Measurements from ENCODE around the gene MREG.
A peak's percentile ranks its signal among the peaks of the same experiment; 100 is the strongest.

Gene MREG

DNA sequence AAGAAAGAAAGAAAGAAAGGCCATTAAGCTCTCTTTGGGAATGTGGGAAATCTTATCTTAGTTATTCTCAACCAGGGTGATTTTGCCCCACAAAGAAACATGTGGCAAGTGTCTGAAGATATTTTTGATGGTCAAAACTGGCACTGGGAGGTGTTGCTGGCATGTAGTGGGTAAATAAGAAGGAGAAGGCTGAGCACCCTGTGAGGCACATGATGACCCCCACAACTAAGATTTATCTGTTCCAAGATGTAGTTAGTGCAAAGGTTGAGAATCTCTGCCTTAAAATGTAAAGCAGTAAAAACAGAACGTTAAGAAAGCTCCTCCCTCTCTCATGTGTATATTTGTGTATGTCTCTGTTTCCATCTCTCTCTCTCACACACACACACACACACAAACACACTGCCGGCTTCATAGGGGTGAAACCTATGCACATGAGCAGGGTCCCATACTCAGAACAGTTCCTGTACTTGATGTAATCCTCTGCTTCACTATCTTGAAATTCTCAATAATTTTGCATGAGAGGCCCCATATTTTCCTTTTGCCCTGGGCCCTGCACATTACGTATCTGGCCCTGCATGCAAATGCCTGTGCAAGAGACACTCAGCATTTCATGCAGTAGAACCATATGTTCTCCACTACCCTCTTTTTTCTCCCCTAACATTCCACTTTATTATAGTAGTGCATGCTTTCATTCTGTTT lies 94.3 kb downstream of the MREG start:
- H3K4me3 ChIP-seq (ENCODE audit: low read depth, low read length): no peak overlapping the region
- H3K27ac ChIP-seq (ENCODE audit: extremely low read depth, low read depth, low read length): no peak overlapping the region
- H3K4me1 ChIP-seq (ENCODE audit: control insufficient read depth, insufficient read depth, low read length): no peaks in the 10 kb centered on the region
- TF ChIP-seq GLI4 (tag by site-specific recombination; IDR thresholded peaks at IDR 0.05): no peak
- TF ChIP-seq GFI1B (tag by site-specific recombination; IDR thresholded peaks at IDR 0.05): no peak
- TF ChIP-seq TCF7L2 (IDR thresholded peaks at IDR 0.05; ENCODE audit: borderline replicate concordance, low read depth, low read length): no peak
- ChIA-PET POLR2A (no interaction called here), CTCF (interaction anchor here (0.5 to 2.7 kb wide), 20 partner anchors 10 to 584 kb away, joined by 3 to 8 read pairs (median 4); no protein-coding TSS in a partner anchor)
- no peaks in the 10 kb centered on the region for H3K36me3 ChIP-seq (ENCODE audit: control insufficient read depth in 2 of 2, insufficient read depth in 1 of 2, low read length in 2 of 2)
- H3K9me3 ChIP-seq (ENCODE audit: control insufficient read depth, insufficient read depth, low read depth, low read length): no peaks in the 10 kb centered on the region

DNA sequence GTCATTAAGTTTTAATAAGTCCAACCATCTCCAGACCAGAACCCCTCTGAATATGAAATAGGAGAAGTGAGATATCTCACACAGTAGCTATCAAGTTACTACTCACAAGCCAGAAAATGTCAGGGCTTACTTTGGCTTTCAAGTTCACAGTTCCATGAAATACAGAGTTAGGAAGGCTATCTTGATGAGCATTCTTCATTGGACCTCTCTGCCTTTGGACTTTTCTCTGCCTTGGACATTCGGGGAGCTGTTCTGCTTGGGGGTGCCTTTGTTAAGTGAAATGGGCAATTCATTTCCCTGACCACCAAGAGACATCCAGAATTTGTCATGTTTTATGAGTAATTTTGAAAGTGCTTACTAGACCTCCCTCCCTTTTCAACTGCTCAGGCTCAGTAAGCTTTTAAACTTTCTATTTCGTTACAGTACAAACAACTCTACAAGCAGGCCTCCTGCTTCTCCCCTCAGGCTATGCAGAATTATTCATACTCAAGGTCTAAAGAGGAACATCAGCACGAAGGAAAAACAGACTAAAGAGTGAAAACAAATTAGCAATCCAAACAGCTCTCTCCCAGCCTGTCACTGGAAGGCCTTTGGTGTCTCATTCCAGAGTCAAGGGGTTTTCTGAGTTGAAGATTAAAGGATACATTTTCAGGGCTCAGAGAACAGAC lies 95.3 kb downstream of the MREG start:
- Histone ChIP-seq H3K27ac (ENCODE audit: extremely low read depth, low read depth, low read length) (peak overlapping the region; percentile 61), H3K4me3 (ENCODE audit: low read depth, low read length) (no peak overlapping the region), H3K36me3 (ENCODE audit: control insufficient read depth in 2 of 2, insufficient read depth in 1 of 2, low read length in 2 of 2) (no peaks in the 10 kb centered on the region), H3K4me1 (ENCODE audit: control insufficient read depth, insufficient read depth, low read length) (no peaks in the 10 kb centered on the region), H3K9me3 (ENCODE audit: control insufficient read depth, insufficient read depth, low read depth, low read length) (no peaks in the 10 kb centered on the region)
- ChIA-PET POLR2A (interaction anchor here (0.8 kb wide), 1 partner anchor 299 kb away, joined by 3 read pairs; no protein-coding TSS in a partner anchor), CTCF (interaction anchor here (0.5 to 1.7 kb wide), 10 partner anchors 11 to 498 kb away, joined by 3 to 6 read pairs (median 3); no protein-coding TSS in a partner anchor)
- TF ChIP-seq ZNF10 (tag by site-specific recombination; IDR thresholded peaks at IDR 0.05) (0 out of 2 replicates have a peak, but pooled peaks have one; percentile 18), ZSCAN16 (tag by site-specific recombination; IDR thresholded peaks at IDR 0.05) (peak; percentile 83), ZNF792 (tag by site-specific recombination; IDR thresholded peaks at IDR 0.05) (no peak), WT1 (tag by site-specific recombination; IDR thresholded peaks at IDR 0.05) (peak; percentile 87), ZNF169 (tag by site-specific recombination; IDR thresholded peaks at IDR 0.05) (no peak), ZNF629 (tag by site-specific recombination; IDR thresholded peaks at IDR 0.05) (no peak), GLIS1 (tag by site-specific recombination; IDR thresholded peaks at IDR 0.05) (peak; percentile 62), ZBTB20 (tag by site-specific recombination; IDR thresholded peaks at IDR 0.05) (peak; percentile 35; the same call in 1 of the 2 replicates), ZNF223 (tag by site-specific recombination; IDR thresholded peaks at IDR 0.05) (no peak), TRIM28 (IDR thresholded peaks at IDR 0.05; ENCODE audit: borderline replicate concordance, low read length) (0 out of 2 replicates have a peak, but pooled peaks have one; percentile 39), FEZF1 (tag by site-specific recombination; IDR thresholded peaks at IDR 0.05) (peak; percentile 87)
- TF ChIP-seq, protein P1, sequence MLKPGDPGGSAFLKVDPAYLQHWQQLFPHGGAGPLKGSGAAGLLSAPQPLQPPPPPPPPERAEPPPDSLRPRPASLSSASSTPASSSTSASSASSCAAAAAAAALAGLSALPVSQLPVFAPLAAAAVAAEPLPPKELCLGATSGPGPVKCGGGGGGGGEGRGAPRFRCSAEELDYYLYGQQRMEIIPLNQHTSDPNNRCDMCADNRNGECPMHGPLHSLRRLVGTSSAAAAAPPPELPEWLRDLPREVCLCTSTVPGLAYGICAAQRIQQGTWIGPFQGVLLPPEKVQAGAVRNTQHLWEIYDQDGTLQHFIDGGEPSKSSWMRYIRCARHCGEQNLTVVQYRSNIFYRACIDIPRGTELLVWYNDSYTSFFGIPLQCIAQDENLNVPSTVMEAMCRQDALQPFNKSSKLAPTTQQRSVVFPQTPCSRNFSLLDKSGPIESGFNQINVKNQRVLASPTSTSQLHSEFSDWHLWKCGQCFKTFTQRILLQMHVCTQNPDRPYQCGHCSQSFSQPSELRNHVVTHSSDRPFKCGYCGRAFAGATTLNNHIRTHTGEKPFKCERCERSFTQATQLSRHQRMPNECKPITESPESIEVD (tag by site-specific recombination; IDR thresholded peaks at IDR 0.05): peak; percentile 70
- TF ChIP-seq, protein P2, sequence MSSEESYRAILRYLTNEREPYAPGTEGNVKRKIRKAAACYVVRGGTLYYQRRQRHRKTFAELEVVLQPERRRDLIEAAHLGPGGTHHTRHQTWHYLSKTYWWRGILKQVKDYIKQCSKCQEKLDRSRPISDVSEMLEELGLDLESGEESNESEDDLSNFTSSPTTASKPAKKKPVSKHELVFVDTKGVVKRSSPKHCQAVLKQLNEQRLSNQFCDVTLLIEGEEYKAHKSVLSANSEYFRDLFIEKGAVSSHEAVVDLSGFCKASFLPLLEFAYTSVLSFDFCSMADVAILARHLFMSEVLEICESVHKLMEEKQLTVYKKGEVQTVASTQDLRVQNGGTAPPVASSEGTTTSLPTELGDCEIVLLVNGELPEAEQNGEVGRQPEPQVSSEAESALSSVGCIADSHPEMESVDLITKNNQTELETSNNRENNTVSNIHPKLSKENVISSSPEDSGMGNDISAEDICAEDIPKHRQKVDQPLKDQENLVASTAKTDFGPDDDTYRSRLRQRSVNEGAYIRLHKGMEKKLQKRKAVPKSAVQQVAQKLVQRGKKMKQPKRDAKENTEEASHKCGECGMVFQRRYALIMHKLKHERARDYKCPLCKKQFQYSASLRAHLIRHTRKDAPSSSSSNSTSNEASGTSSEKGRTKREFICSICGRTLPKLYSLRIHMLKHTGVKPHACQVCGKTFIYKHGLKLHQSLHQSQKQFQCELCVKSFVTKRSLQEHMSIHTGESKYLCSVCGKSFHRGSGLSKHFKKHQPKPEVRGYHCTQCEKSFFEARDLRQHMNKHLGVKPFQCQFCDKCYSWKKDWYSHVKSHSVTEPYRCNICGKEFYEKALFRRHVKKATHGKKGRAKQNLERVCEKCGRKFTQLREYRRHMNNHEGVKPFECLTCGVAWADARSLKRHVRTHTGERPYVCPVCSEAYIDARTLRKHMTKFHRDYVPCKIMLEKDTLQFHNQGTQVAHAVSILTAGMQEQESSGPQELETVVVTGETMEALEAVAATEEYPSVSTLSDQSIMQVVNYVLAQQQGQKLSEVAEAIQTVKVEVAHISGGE (tag by site-specific recombination; conservative IDR thresholded peaks at IDR 0.05; ENCODE audit: low read depth): no peak
- TF ChIP-seq, protein P3, sequence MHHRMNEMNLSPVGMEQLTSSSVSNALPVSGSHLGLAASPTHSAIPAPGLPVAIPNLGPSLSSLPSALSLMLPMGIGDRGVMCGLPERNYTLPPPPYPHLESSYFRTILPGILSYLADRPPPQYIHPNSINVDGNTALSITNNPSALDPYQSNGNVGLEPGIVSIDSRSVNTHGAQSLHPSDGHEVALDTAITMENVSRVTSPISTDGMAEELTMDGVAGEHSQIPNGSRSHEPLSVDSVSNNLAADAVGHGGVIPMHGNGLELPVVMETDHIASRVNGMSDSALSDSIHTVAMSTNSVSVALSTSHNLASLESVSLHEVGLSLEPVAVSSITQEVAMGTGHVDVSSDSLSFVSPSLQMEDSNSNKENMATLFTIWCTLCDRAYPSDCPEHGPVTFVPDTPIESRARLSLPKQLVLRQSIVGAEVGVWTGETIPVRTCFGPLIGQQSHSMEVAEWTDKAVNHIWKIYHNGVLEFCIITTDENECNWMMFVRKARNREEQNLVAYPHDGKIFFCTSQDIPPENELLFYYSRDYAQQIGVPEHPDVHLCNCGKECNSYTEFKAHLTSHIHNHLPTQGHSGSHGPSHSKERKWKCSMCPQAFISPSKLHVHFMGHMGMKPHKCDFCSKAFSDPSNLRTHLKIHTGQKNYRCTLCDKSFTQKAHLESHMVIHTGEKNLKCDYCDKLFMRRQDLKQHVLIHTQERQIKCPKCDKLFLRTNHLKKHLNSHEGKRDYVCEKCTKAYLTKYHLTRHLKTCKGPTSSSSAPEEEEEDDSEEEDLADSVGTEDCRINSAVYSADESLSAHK (tag by site-specific recombination; IDR thresholded peaks at IDR 0.05): 0 out of 2 replicates have a peak, but pooled peaks have one; percentile 29
- TF ChIP-seq, protein P4, sequence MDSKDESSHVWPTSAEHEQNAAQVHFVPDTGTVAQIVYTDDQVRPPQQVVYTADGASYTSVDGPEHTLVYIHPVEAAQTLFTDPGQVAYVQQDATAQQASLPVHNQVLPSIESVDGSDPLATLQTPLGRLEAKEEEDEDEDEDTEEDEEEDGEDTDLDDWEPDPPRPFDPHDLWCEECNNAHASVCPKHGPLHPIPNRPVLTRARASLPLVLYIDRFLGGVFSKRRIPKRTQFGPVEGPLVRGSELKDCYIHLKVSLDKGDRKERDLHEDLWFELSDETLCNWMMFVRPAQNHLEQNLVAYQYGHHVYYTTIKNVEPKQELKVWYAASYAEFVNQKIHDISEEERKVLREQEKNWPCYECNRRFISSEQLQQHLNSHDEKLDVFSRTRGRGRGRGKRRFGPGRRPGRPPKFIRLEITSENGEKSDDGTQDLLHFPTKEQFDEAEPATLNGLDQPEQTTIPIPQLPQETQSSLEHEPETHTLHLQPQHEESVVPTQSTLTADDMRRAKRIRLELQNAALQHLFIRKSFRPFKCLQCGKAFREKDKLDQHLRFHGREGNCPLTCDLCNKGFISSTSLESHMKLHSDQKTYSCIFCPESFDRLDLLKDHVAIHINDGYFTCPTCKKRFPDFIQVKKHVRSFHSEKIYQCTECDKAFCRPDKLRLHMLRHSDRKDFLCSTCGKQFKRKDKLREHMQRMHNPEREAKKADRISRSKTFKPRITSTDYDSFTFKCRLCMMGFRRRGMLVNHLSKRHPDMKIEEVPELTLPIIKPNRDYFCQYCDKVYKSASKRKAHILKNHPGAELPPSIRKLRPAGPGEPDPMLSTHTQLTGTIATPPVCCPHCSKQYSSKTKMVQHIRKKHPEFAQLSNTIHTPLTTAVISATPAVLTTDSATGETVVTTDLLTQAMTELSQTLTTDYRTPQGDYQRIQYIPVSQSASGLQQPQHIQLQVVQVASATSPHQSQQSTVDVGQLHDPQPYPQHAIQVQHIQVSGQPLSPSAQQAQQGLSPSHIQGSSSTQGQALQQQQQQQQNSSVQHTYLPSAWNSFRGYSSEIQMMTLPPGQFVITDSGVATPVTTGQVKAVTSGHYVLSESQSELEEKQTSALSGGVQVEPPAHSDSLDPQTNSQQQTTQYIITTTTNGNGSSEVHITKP (tag by site-specific recombination; IDR thresholded peaks at IDR 0.05): peak; percentile 16; the same call in 1 of the 2 replicates

Measured in HEK293 (cell line).